HG02642 (cell line): ENCODE results near the gene NLRP6.
A peak's percentile ranks its signal among the peaks of the same experiment; 100 is the strongest.

Source experiments
- ATAC-seq: cut with Tn5 transposase; IDR thresholded peaks from one replicate; pipeline ENCODE4 v1.9.1; 2021; ENCODE audit warnings: mild to moderate bottlenecking; ENCODE audit not compliant: unreplicated experiment, poor library complexity

Gene NLRP6

DNA sequence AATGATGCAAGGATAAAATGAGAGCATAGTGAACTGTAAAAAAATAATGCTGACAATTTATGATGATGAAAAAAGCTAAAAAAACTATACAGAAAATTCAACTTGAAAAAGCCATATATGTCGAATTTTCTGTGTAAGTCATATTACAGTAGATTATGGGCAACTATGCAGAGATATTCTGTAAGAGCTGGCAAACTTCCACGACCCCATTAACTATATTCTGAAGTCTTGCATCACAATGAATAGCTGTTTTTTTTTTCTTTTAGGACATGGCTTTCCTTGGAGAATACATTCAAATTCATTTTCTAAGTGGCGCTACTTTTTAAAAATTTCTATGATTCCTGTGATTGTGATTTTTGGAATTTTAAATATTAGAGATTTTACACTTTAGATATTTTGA, 23.0 kb upstream of the NLRP6 start:
- no peak for ATAC-seq

- no peak for ATAC-seq
Observed at GRCh38 chr11:255816-256215, 22.4 kb upstream of the NLRP6 start.

- no peak for ATAC-seq
Observed at GRCh38 chr11:256952-257737, 21.1 kb upstream of the NLRP6 start.

GRCh38 chr11:257766-258493, 20.3 kb upstream of the NLRP6 start:
- ATAC-seq: no peak

DNA sequence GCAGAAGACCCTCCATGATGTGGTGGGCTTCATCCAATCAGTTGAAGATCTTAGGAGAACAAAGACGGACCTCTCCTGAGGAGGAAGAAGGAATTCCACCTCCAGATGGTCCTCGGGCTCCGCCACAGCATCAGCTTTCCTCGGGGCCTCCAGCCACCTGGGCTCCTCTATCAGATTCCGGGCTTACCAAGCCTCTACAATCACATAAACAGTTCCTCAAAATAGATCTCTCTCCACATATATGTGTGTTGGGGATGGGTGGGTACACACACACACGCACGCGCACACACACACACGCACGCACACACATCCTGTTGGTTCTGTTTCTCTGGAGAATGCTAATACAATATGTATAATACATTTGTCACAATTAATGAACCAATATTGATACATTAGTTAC, 18.8 kb upstream of the NLRP6 start:
- no peak for ATAC-seq

DNA sequence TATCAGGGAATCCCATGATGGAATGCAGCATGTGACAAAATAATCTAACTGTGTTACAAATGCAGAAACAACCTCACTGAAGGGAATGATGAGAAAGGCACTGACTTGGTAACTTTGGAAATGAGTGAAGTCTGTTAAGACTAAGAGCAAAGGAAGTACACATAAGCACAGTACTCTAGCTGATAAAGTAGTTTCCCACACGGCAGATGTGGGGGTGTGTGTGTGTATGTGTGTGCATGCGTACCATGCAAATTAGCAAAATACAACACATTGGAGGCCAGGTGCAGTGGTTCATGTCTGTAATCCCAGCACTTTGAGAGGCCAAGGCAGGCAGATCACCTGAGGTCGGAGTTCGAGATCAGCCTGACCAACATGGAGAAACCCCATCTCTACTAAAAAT, 16.6 kb upstream of the NLRP6 start:
- ATAC-seq: no peak

- no peak for ATAC-seq
Observed at GRCh38 chr11:266676-267439, 11.3 kb upstream of the NLRP6 start.

DNA sequence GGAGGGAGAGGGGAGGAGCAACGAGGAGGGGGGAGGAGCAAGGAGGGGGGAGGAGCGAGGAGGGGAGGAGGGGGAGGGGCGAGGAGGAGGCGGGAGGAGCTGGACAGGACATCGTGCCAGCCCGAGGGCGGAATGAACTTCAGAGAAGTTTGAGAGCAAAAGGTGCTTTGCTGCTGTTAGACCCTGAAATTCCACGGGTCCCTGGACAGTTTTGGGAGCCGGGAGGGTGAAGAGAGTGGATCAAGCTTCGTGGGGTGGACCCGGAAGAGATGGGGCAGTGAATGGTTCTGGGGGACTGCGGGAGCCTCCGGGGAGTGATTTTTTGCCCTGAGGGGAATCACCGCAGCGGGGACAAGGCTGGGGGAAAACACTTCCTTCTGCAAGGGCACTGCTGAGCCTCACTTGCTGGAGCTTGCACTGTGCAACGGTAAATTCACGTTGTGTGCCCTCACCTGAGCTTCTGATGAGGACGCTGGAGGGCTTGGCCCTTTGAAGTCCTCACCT, 10.7 kb upstream of the NLRP6 start:
- no peak for ATAC-seq

GRCh38 chr11:268716-269145, 9.5 kb upstream of the NLRP6 start:
- peak; percentile 53 for ATAC-seq

GRCh38 chr11:269146-269890, 8.9 kb upstream of the NLRP6 start:
- ATAC-seq: peak; percentile 74

- ATAC-seq: no peak
Observed at GRCh38 chr11:270451-271318, 7.5 kb upstream of the NLRP6 start.

- ATAC-seq: no peak
Observed at GRCh38 chr11:271319-271715, 6.9 kb upstream of the NLRP6 start.

DNA sequence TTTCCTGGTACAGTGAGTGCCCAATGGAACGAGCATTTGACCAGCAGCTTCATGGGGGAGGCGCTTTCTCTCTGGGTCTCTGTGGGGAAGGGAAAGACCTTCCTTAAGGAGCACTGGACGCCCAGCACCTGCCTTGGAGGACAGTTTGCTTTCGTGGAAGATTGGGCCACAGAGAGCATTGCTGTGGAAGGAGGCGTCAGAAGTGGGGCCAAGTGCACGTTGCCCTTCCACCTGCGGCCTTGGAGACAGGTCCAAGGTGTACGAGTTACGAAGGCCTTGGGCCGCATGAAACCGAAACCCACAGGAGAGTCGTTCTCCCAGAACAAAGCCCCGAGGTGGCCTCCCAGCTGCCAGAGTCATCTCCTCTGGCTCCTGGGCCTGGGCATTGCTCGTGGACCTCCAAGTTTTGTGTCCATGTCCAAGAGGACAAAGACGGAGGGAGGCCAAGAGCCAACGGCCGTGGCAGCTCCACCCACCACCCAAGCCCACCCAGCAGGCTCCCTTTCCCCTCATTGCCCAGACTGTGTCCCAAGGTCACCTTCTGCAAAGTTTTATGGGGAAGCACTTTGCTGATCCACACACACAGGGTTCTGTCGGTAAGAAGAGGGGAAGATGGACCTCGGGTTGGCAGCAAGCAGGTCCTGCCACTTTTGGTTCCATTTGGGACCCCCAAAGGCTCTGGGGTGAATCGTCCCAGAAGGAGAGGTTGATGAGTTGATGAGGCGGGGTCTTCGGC, 5.8 kb upstream of the NLRP6 start:
- no peak for ATAC-seq

GRCh38 chr11:272931-273198, 5.3 kb upstream of the NLRP6 start:
- no peak for ATAC-seq

GRCh38 chr11:276219-276618, 2.0 kb upstream of the NLRP6 start:
- no peak for ATAC-seq

- no peak for ATAC-seq
Observed at GRCh38 chr11:279040-279965, 1.1 kb downstream of the NLRP6 start.

DNA sequence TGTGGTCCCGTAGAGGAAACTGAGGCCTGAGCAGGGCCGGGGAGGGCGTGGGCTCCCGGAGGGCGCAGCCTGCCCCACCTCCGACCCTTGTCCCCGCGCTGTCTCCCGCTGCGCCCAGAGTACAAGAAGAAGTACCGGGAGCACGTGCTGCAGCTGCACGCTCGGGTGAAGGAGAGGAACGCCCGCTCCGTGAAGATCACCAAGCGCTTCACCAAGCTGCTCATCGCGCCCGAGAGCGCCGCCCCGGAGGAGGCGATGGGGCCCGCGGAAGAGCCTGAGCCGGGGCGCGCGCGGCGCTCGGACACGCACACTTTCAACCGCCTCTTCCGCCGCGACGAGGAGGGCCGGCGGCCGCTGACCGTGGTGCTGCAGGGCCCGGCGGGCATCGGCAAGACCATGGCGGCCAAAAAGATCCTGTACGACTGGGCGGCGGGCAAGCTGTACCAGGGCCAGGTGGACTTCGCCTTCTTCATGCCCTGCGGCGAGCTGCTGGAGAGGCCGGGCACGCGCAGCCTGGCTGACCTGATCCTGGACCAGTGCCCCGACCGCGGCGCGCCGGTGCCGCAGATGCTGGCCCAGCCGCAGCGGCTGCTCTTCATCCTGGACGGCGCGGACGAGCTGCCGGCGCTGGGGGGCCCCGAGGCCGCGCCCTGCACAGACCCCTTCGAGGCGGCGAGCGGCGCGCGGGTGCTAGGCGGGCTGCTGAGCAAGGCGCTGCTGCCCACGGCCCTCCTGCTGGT, 1.9 kb downstream of the NLRP6 start:
- ATAC-seq: no peak
